B cell (primary cell): ENCODE results near the gene PPOX. TPM values are rescaled to one million over a fixed set of nuclear protein-coding genes. Genes with fewer than 3 reads are reported as not detected.
A peak's percentile ranks its signal among the peaks of the same experiment; 100 is the strongest.

Source experiments
- ATAC-seq: fragments of 200-7000 bp; cut with Tn5 transposase; one replicate; pipeline ENCODE4 v1.10.0; 2021; ENCODE audit warnings: low read depth, mild to moderate bottlenecking, moderate number of reproducible peaks, moderate library complexity
- CTCF ChIA-PET: fragments of 350-600 bp; sonication (Branson Sonifier 250); formaldehyde crosslinking; loops from one replicate; lab custom pipeline; 2021; ENCODE audit warnings: antibody characterized with exemption, inconsistent platforms; lab: Charles Lee
- POLR2A ChIA-PET: fragments of 350-600 bp; sonication (Branson Sonifier 250); formaldehyde crosslinking; loops from one replicate; lab custom pipeline; 2021; ENCODE audit warnings: antibody characterized with exemption; lab: Charles Lee
- DNase-seq: peaks from one replicate; pipeline ENCODE4 v3.0.0; 2013
- H2AFZ ChIP-seq: 2 replicates; pipeline ENCODE4 v1.6.1; 2012; ENCODE audit warnings: mild to moderate bottlenecking, low read depth, low read length; ENCODE audit not compliant: insufficient read depth, poor library complexity, severe bottlenecking
- H3K27ac ChIP-seq, 2 donors: 1 replicate in 1 of 2; 2 replicates in 1 of 2; pipeline ENCODE4 v1.5.1; 2012 to 2013; ENCODE audit warnings: low read length in 2 of 2, mild to moderate bottlenecking in 2 of 2, moderate library complexity in 1 of 2
- H3K27me3 ChIP-seq, 4 experiments: fragments of 200-600 bp in 1 of 4; sonication (generic) in 1 of 4; replicated peaks in 1 of 4; 1 replicate in 2 of 4; 2 replicates in 2 of 4; pipeline versions ENCODE4 v1.6.1 to v1.7.0; 2013 to 2016; ENCODE audit warnings: low read length in 3 of 4, mild to moderate bottlenecking in 2 of 4, mixed read lengths in 1 of 4, moderate library complexity in 1 of 4; ENCODE audit not compliant: insufficient read depth in 4 of 4, control insufficient read depth in 3 of 4; ENCODE audit errors: control extremely low read depth in 1 of 4
- H3K36me3 ChIP-seq, 2 experiments: replicated peaks in 1 of 2; 1 replicate in 1 of 2; 2 replicates in 1 of 2; pipeline versions ENCODE4 v1.6.1 to v1.7.1; 2013; ENCODE audit warnings: low read length in 1 of 2; ENCODE audit not compliant: insufficient read depth in 2 of 2, control insufficient read depth in 1 of 2; ENCODE audit errors: control extremely low read depth in 1 of 2, extremely low read depth in 1 of 2
- H3K4me1 ChIP-seq, 2 donors: fragments of 200-600 bp in 1 of 2; sonication (generic) in 1 of 2; 1 replicate in 1 of 2; 2 replicates in 1 of 2; pipeline versions ENCODE4 v1.5.1 to v1.6.1; 2013 to 2017; ENCODE audit warnings: low read length in 2 of 2; ENCODE audit not compliant: control insufficient read depth in 2 of 2, insufficient read depth in 2 of 2
- H3K4me2 ChIP-seq: replicated peaks from 2 replicates; pipeline ENCODE3; 2012; ENCODE audit warnings: mild to moderate bottlenecking, low read depth, low read length; ENCODE audit not compliant: poor library complexity, severe bottlenecking
- H3K4me3 ChIP-seq, 5 experiments: fragments of 200-600 bp in 1 of 5; sonication (generic) in 1 of 5; 1 replicate in 3 of 5; 2 replicates in 2 of 5; pipeline versions ENCODE4 v1.5.1 to v1.7.0; 2011 to 2016; ENCODE audit warnings: low read length in 4 of 5, mild to moderate bottlenecking in 4 of 5, low read depth in 2 of 5, control low read depth in 1 of 5, moderate library complexity in 1 of 5; ENCODE audit not compliant: insufficient read depth in 1 of 5; ENCODE audit errors: control extremely low read depth in 1 of 5, extremely low read depth in 1 of 5
- H3K79me2 ChIP-seq: fragments of 200-600 bp; sonication (generic); one replicate; pipeline ENCODE4 v1.6.0; 2016; ENCODE audit warnings: low read length; ENCODE audit not compliant: control insufficient read depth, insufficient read depth
- H3K9ac ChIP-seq: fragments of 200-600 bp; sonication (generic); 2 replicates; pipeline ENCODE4 v1.6.1; 2017; ENCODE audit warnings: mild to moderate bottlenecking, low read length, moderate library complexity
- H3K9me3 ChIP-seq, 3 donors: one replicate each; pipeline versions ENCODE4 v1.6.1 to v1.7.1; 2013; ENCODE audit warnings: low read length in 2 of 3; ENCODE audit not compliant: control insufficient read depth in 2 of 3, insufficient read depth in 1 of 3; ENCODE audit errors: control extremely low read depth in 1 of 3
- H4K20me1 ChIP-seq: 2 replicates; pipeline ENCODE4 v1.6.0; 2012; ENCODE audit warnings: mild to moderate bottlenecking, low read length; ENCODE audit not compliant: insufficient read depth, control insufficient read depth, poor library complexity, severe bottlenecking
- H3K27ac Mint-ChIP-seq: one replicate; pipeline ENCODE4 v1.8.0; 2021; ENCODE audit warnings: mixed read lengths
- H3K27me3 Mint-ChIP-seq: one replicate; pipeline ENCODE4 v1.8.0; 2021; ENCODE audit warnings: mixed read lengths
- H3K4me1 Mint-ChIP-seq: one replicate; pipeline ENCODE4 v1.8.0; 2021; ENCODE audit warnings: mixed read lengths
- H3K4me3 Mint-ChIP-seq: one replicate; pipeline ENCODE4 v1.8.0; 2021; ENCODE audit warnings: mixed read lengths
- H3K9me3 Mint-ChIP-seq: one replicate; pipeline ENCODE4 v1.8.0; 2022; ENCODE audit warnings: mixed read lengths; ENCODE audit not compliant: insufficient read depth
- CTCF ChIP-seq: fragments of 200-600 bp; IDR thresholded peaks from one replicate; pipeline ENCODE4 v1.8.0; 2022; ENCODE audit warnings: antibody characterized with exemption, mild to moderate bottlenecking
- EZH2 ChIP-seq: IDR thresholded peaks from 2 replicates; pipeline ENCODE4 v1.6.1; 2012; ENCODE audit warnings: borderline replicate concordance, low read depth, mild to moderate bottlenecking, moderate library complexity, low read length; ENCODE audit not compliant: insufficient read depth, poor library complexity, severe bottlenecking
- WGBS: methylation state at CpG from one replicate; pipeline ENCODE4 v1.1.5; 2013; ENCODE audit warnings: missing lambda C conversion rate; ENCODE audit not compliant: insufficient coverage; 5-methylcytosine and 5-hydroxymethylcytosine counted together
- intact Hi-C: fragments of 100-400 bp; cut with micrococcal nuclease; formaldehyde crosslinking; loops from one replicate; pipeline ENCODE4 v1.10.0; 2022
- polyA plus RNA-seq: library from polyadenylated mRNA; depleted of rRNA; stranded (reverse); fragments of >200 nt; gene quantifications from 2 replicates; pipeline ENCODE4 v1.2.3, GENCODE V29; 2012
- total RNA-seq, 2 donors: library from RNA; stranded (reverse); fragments of 120-200 nt in 1 of 2; gene quantifications; 1 replicate in 1 of 2; 2 replicates in 1 of 2; pipeline versions ENCODE4 v1.2.3 to v1.2.4, GENCODE V29; 2013 to 2022

PPOX gene
- total and polyA plus RNA-seq, 2 donors (not counting 1 experiment from before 2014, with no cell fraction given): 65.6 to 82.3 TPM

- Histone ChIP-seq H2AFZ (no peak overlapping the region), H3K9me3 (no peaks in the 10 kb centered on the region), H3K27me3 (no peaks in the 10 kb centered on the region), H3K4me1 (peaks cover 73 to 88% of the 10 kb centered on the region in 2 donors), H3K4me2 (peak overlapping the region; percentile 70), H3K9ac (peak overlapping the region; percentile 55), H3K27ac (peak overlapping the region; percentile 86 to 94), H3K36me3 (no peaks in the 10 kb centered on the region), H3K4me3 (peak overlapping the region; percentile 12 to 63 (median 33)), H3K79me2 (peaks cover 7% of the 10 kb centered on the region), H4K20me1 (no peaks in the 10 kb centered on the region)
- Mint-ChIP-seq H3K4me3 (peak overlapping the region; percentile 71), H3K9me3 (no peaks in the 10 kb centered on the region), H3K27ac (peak overlapping the region; percentile 93), H3K4me1 (peaks cover 74% of the 10 kb centered on the region), H3K27me3 (no peaks in the 10 kb centered on the region)
- ChIA-PET CTCF (interaction anchor here (0.6 to 2.7 kb wide), 12 partner anchors 9 to 197 kb away, joined by 3 to 13 read pairs (median 3); partner anchors contain the start of genes ADAMTS4, NDUFS2, PPOX and TOMM40L), POLR2A (interaction anchor here (0.6 to 1.4 kb wide), 4 partner anchors 10 to 120 kb away, joined by 3 to 4 read pairs (median 4); no protein-coding TSS in a partner anchor)
- DNase-seq (peak; percentile 83), ATAC-seq (peak; percentile 57)
- TF ChIP-seq CTCF (no peak), EZH2 (no peak)
- intact Hi-C loops: loop anchor here (1.0 to 5.0 kb wide), 5 partner anchors 9 to 128 kb away; partner anchors contain the start of genes B4GALT3, DEDD, NDUFS2 and SDHC
- no CpG with 5 or more reads among the region's 2 CpGs for WGBS
Measured at GRCh38 chr1:161185732-161186311, 19.6 kb downstream of the PPOX start.

- no peaks in the 10 kb centered on the region for H3K27me3 ChIP-seq
- DNase-seq (no peak), ATAC-seq (no peak)
- H3K27me3 Mint-ChIP-seq: no peaks in the 10 kb centered on the region
- peak overlapping the region in 1 of 5 experiments; percentile 2 for H3K4me3 ChIP-seq
- peak overlapping the region; percentile 86 to 94 for H3K27ac ChIP-seq
- H3K4me1 Mint-ChIP-seq: peaks cover 69% of the 10 kb centered on the region
- no peaks in the 10 kb centered on the region for H3K9me3 Mint-ChIP-seq
- no peak overlapping the region for H3K9ac ChIP-seq
- H3K4me1 ChIP-seq: peaks cover 66 to 82% of the 10 kb centered on the region in 2 donors
- H2AFZ ChIP-seq: peak overlapping the region; percentile 63
- peak overlapping the region; percentile 93 for H3K27ac Mint-ChIP-seq
- ChIA-PET CTCF (interaction anchor here (1.2 to 1.7 kb wide), 2 partner anchors 21 to 29 kb away, joined by 3 to 6 read pairs; partner anchors contain the start of gene PPOX), POLR2A (interaction anchor here (1.2 kb wide), 1 partner anchor 15 kb away, joined by 9 read pairs; no protein-coding TSS in a partner anchor)
- H3K4me3 Mint-ChIP-seq: peak overlapping the region; percentile 55
- intact Hi-C loops: loop anchor here (2.0 to 5.0 kb wide), 2 partner anchors 15 to 35 kb away; partner anchors contain the start of genes NDUFS2 and UFC1
- H4K20me1 ChIP-seq: no peaks in the 10 kb centered on the region
- 0% methylated on average over 1 of the region's 3 CpGs for WGBS
- H3K4me2 ChIP-seq: peak overlapping the region; percentile 70
- H3K36me3 ChIP-seq: no peaks in the 10 kb centered on the region
- peaks cover 20% of the 10 kb centered on the region for H3K79me2 ChIP-seq
- TF ChIP-seq CTCF (no peak), EZH2 (no peak)
- H3K9me3 ChIP-seq: no peaks in the 10 kb centered on the region
Measured at GRCh38 chr1:161187311-161187710, 21.1 kb downstream of the PPOX start.
